Activated T-helper 17 cell treated with anti-CD3 and anti-CD28 coated beads, Interleukin-2, amount 50 U/mL, for 72 hours (primary cell): ENCODE data around the gene SH2D2A. TPM values are rescaled to one million over a fixed set of nuclear protein-coding genes. Genes with fewer than 3 reads are reported as not detected.

Experiments
- ATAC-seq: fragments of 150-1000 bp; cut with Tn5 transposase; replicated peaks from 2 replicates; pipeline ENCODE4 v1.10.0; 2021; ENCODE audit warnings: mild to moderate bottlenecking, moderate library complexity
- H3K27ac Mint-ChIP-seq: one replicate; pipeline ENCODE4 v1.8.0; 2022; ENCODE audit warnings: mixed read lengths
- H3K27me3 Mint-ChIP-seq: one replicate; pipeline ENCODE4 v1.8.0; 2022; ENCODE audit warnings: mixed read lengths
- H3K36me3 Mint-ChIP-seq: one replicate; pipeline ENCODE4 v1.8.0; 2022; ENCODE audit warnings: low read depth, mild to moderate bottlenecking, mixed read lengths
- H3K4me1 Mint-ChIP-seq: one replicate; pipeline ENCODE4 v1.8.0; 2022; ENCODE audit warnings: mixed read lengths
- H3K4me3 Mint-ChIP-seq: one replicate; pipeline ENCODE4 v1.8.0; 2022; ENCODE audit warnings: mild to moderate bottlenecking, mixed read lengths
- H3K9me3 Mint-ChIP-seq: one replicate; pipeline ENCODE4 v1.8.0; 2022; ENCODE audit warnings: mixed read lengths
- total RNA-seq, 2 donors: library from RNA; stranded (reverse); gene quantifications; one replicate each; pipeline ENCODE4 v1.2.3, GENCODE V29; 2022

The SH2D2A gene
- total RNA-seq, 2 donors from 2014 or later: 173 to 257 TPM

GRCh38 chr1:156823210-156823790, 6.7 kb upstream of the SH2D2A start:
- Mint-ChIP-seq H3K9me3 (no peaks in the 10 kb centered on the region), H3K27me3 (no peaks in the 10 kb centered on the region), H3K4me1 (peaks cover 15% of the 10 kb centered on the region), H3K27ac (peak overlapping the region; percentile 63), H3K4me3 (peak overlapping the region; percentile 65), H3K36me3 (no peaks in the 10 kb centered on the region)
- peak; percentile 22 for ATAC-seq

- peak overlapping the region; percentile 65 for H3K4me3 Mint-ChIP-seq
- ATAC-seq: peak; percentile 64
- no peaks in the 10 kb centered on the region for H3K9me3 Mint-ChIP-seq
- H3K27me3 Mint-ChIP-seq: no peaks in the 10 kb centered on the region
- H3K4me1 Mint-ChIP-seq: peaks cover 20% of the 10 kb centered on the region
- no peaks in the 10 kb centered on the region for H3K36me3 Mint-ChIP-seq
- H3K27ac Mint-ChIP-seq: peak overlapping the region; percentile 63
These were observed 6.0 kb upstream of the SH2D2A start for GRCh38 chr1:156822680-156823079.

GRCh38 chr1:156821801-156822200, 5.2 kb upstream of the SH2D2A start:
- peak overlapping the region; percentile 65 for H3K4me3 Mint-ChIP-seq
- H3K27ac Mint-ChIP-seq: peak overlapping the region; percentile 63
- peak; percentile 83 for ATAC-seq

GRCh38 chr1:156815961-156816422, 656 bp downstream of the SH2D2A start:
- peak overlapping the region; percentile 100 for H3K27ac Mint-ChIP-seq
- peaks cover 62% of the 10 kb centered on the region for H3K36me3 Mint-ChIP-seq
- peaks cover 41% of the 10 kb centered on the region for H3K4me1 Mint-ChIP-seq
- no peak for ATAC-seq
- no peaks in the 10 kb centered on the region for H3K27me3 Mint-ChIP-seq
- peak overlapping the region; percentile 87 for H3K4me3 Mint-ChIP-seq
- no peaks in the 10 kb centered on the region for H3K9me3 Mint-ChIP-seq

More at GRCh38 chr1:156821801-156822200, 5.2 kb upstream of the SH2D2A start:
- no peaks in the 10 kb centered on the region for H3K9me3 Mint-ChIP-seq
- H3K27me3 Mint-ChIP-seq: no peaks in the 10 kb centered on the region
- H3K4me1 Mint-ChIP-seq: peaks cover 24% of the 10 kb centered on the region
- peaks cover 4% of the 10 kb centered on the region for H3K36me3 Mint-ChIP-seq

GRCh38 chr1:156815307-156815826, 1.3 kb downstream of the SH2D2A start:
- Mint-ChIP-seq H3K4me3 (peak overlapping the region; percentile 87), H3K27ac (peak overlapping the region; percentile 100), H3K27me3 (no peaks in the 10 kb centered on the region), H3K4me1 (peaks cover 43% of the 10 kb centered on the region), H3K36me3 (peaks cover 68% of the 10 kb centered on the region), H3K9me3 (no peaks in the 10 kb centered on the region)
- ATAC-seq: no peak

- peak; percentile 44 for ATAC-seq
- Mint-ChIP-seq H3K4me1 (peaks cover 43% of the 10 kb centered on the region), H3K36me3 (peaks cover 75% of the 10 kb centered on the region), H3K27ac (peak overlapping the region; percentile 100), H3K4me3 (peak overlapping the region; percentile 87), H3K9me3 (no peaks in the 10 kb centered on the region), H3K27me3 (no peaks in the 10 kb centered on the region)
These were observed 1.9 kb downstream of the SH2D2A start for GRCh38 chr1:156814571-156815260.

GRCh38 chr1:156813750-156814570, 2.7 kb downstream of the SH2D2A start:
- Mint-ChIP-seq H3K27me3 (no peaks in the 10 kb centered on the region), H3K36me3 (peaks cover 83% of the 10 kb centered on the region), H3K27ac (peak overlapping the region; percentile 100), H3K4me1 (peaks cover 51% of the 10 kb centered on the region), H3K4me3 (peak overlapping the region; percentile 87), H3K9me3 (no peaks in the 10 kb centered on the region)
- peak; percentile 21 for ATAC-seq

GRCh38 chr1:156813298-156813697, 3.4 kb downstream of the SH2D2A start:
- Mint-ChIP-seq H3K4me3 (peak overlapping the region; percentile 87), H3K36me3 (peaks cover 89% of the 10 kb centered on the region), H3K27ac (peak overlapping the region; percentile 100), H3K9me3 (no peaks in the 10 kb centered on the region), H3K27me3 (no peaks in the 10 kb centered on the region), H3K4me1 (peaks cover 57% of the 10 kb centered on the region)
- no peak for ATAC-seq

- no peak for ATAC-seq
- peak overlapping the region; percentile 100 for H3K27ac Mint-ChIP-seq
- peak overlapping the region; percentile 87 for H3K4me3 Mint-ChIP-seq
- peaks cover 60% of the 10 kb centered on the region for H3K4me1 Mint-ChIP-seq
- H3K9me3 Mint-ChIP-seq: no peaks in the 10 kb centered on the region
- peaks cover 98% of the 10 kb centered on the region for H3K36me3 Mint-ChIP-seq
- no peaks in the 10 kb centered on the region for H3K27me3 Mint-ChIP-seq
These were observed 4.2 kb downstream of the SH2D2A start for GRCh38 chr1:156812293-156812990.

- Mint-ChIP-seq H3K4me1 (peaks cover 58% of the 10 kb centered on the region), H3K9me3 (no peaks in the 10 kb centered on the region), H3K36me3 (peaks cover 100% of the 10 kb centered on the region), H3K4me3 (peak overlapping the region; percentile 87), H3K27me3 (no peaks in the 10 kb centered on the region), H3K27ac (peak overlapping the region; percentile 100)
- ATAC-seq: no peak
These were observed 5.5 kb downstream of the SH2D2A start for GRCh38 chr1:156811168-156811567.

- ATAC-seq: no peak
- Mint-ChIP-seq H3K27me3 (no peaks in the 10 kb centered on the region), H3K9me3 (no peaks in the 10 kb centered on the region), H3K4me1 (peaks cover 53% of the 10 kb centered on the region), H3K4me3 (peak overlapping the region; percentile 48), H3K27ac (peak overlapping the region; percentile 89), H3K36me3 (peaks cover 96% of the 10 kb centered on the region)
These were observed 6.8 kb downstream of the SH2D2A start for GRCh38 chr1:156809711-156810366.

- H3K4me3 Mint-ChIP-seq: peak overlapping the region; percentile 48
- peak overlapping the region; percentile 89 for H3K27ac Mint-ChIP-seq
- no peaks in the 10 kb centered on the region for H3K27me3 Mint-ChIP-seq
These were observed 7.4 kb downstream of the SH2D2A start for GRCh38 chr1:156809281-156809680.

GRCh38 chr1:156808186-156809030, 8.2 kb downstream of the SH2D2A start:
- ATAC-seq: no peak
- Mint-ChIP-seq H3K4me3 (peak overlapping the region; percentile 48), H3K9me3 (no peaks in the 10 kb centered on the region), H3K4me1 (peaks cover 51% of the 10 kb centered on the region), H3K36me3 (peaks cover 93% of the 10 kb centered on the region), H3K27ac (peak overlapping the region; percentile 89), H3K27me3 (no peaks in the 10 kb centered on the region)

More at GRCh38 chr1:156809281-156809680, 7.4 kb downstream of the SH2D2A start:
- Mint-ChIP-seq H3K4me1 (peaks cover 51% of the 10 kb centered on the region), H3K9me3 (no peaks in the 10 kb centered on the region), H3K36me3 (peaks cover 96% of the 10 kb centered on the region)
- ATAC-seq: no peak
